ENCODE data around the gene TMEM237. TPM values are rescaled to one million over a fixed set of nuclear protein-coding genes. Genes with fewer than 3 reads are reported as not detected.
A peak's percentile ranks its signal among the peaks of the same experiment; 100 is the strongest.

The TMEM237 gene
- total RNA-seq, 4 donors from 2014 or later: 12.8 to 43.3 (median 26.8) TPM

DNA sequence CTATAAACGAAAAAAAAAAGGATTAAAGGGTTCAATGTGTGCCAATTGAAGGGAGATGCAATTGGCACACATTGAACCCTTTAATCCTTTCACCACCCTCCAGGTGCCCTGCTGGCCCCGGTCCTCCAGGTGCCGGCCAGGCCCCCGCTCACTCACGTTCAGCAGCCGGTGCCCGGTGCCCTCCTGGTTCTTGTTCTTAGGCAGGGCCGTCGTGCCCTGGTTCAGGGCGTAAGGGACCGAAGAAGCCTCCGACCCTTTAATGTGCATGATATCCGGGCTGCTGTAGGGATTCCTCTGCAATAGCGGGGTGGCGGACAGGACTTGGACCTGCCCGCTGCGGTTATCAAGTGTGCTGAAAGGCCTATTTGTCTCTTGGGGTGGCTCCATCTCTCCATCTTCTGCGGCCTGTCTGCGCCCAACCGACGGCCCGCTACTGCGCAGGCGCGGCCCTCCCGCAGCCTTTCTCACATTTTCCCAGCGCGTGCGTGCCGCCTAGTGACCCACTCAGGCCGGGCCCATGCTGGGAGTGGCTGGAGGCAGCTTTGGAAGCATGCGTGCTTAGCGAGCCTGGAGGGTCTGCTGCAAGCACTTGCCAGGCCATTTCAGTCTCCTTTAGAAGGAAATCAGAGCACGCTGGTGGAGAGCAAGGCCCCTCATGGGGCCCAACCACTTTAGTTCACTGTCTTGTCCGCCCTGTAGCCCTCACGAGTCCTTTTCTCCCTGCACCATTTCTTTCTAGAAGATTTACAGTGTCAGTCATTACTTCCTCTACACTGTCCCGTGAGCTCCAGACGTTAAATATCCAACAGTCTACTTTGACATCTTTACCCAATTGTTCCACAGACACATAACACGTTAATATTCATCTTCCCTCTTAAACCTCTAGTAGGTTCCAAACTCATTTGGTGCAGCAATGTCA is 24.3 kb downstream of the TMEM237 start:
- Histone ChIP-seq H3K27ac (no peak overlapping the region), H3K4me3 (peak overlapping the region in 2 of 4 donors; percentile 5 to 34), H3K9me3 (no peaks in the 10 kb centered on the region), H3K27me3 (no peaks in the 10 kb centered on the region), H3K4me1 (peaks cover 0 to 9% (median 0%) of the 10 kb centered on the region in 3 donors), H3K36me3 (peaks cover 0 to 25% (median 0%) of the 10 kb centered on the region in 3 donors)
- 39 to 55% methylated on average over 19 to 25 of the region's 39 CpGs for WGBS, 2 donors
- no peak for DNase-seq
- no peak for TF ChIP-seq POLR2A (IDR thresholded peaks at IDR 0.05)
- TF ChIP-seq, protein P1, sequence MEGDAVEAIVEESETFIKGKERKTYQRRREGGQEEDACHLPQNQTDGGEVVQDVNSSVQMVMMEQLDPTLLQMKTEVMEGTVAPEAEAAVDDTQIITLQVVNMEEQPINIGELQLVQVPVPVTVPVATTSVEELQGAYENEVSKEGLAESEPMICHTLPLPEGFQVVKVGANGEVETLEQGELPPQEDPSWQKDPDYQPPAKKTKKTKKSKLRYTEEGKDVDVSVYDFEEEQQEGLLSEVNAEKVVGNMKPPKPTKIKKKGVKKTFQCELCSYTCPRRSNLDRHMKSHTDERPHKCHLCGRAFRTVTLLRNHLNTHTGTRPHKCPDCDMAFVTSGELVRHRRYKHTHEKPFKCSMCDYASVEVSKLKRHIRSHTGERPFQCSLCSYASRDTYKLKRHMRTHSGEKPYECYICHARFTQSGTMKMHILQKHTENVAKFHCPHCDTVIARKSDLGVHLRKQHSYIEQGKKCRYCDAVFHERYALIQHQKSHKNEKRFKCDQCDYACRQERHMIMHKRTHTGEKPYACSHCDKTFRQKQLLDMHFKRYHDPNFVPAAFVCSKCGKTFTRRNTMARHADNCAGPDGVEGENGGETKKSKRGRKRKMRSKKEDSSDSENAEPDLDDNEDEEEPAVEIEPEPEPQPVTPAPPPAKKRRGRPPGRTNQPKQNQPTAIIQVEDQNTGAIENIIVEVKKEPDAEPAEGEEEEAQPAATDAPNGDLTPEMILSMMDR (IDR thresholded peaks at IDR 0.05): peak in 3 of 6 experiments; percentile 12 to 42 (median 20)
- intact Hi-C loops (cut with DNase I): no loop called here

DNA sequence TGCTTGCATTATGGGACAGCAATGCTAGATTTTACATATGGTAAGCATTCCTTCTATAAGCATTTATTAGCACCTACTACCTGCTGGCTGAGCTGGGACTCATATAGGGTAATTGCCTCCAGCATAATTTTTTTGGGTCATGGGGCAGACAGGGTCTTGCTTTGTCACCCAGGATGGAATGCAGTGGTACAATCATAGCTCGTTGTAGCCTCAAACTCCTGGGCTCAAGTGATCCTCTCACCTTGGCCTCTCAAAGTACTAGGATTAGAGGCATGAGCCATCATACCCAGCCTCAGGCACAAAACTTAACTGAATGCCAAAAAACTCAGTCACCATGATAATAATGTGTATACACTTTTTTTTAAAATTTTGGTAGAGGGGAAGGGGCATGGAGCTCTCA is 35.3 kb downstream of the TMEM237 start:
- no peak overlapping the region for H3K27ac ChIP-seq
- 36 to 60% methylated on average over 1 of the region's 1 CpG for WGBS, 2 donors
- peaks cover 0 to 5% (median 0%) of the 10 kb centered on the region in 3 donors for H3K9me3 ChIP-seq
- no peaks in the 10 kb centered on the region for H3K4me1 ChIP-seq
- TF ChIP-seq, protein P1 (IDR thresholded peaks at IDR 0.05): no peak
- no peak for TF ChIP-seq POLR2A (IDR thresholded peaks at IDR 0.05)
- H3K27me3 ChIP-seq: no peaks in the 10 kb centered on the region
- H3K4me3 ChIP-seq: no peak overlapping the region
- intact Hi-C loops (cut with DNase I): no loop called here
- no peaks in the 10 kb centered on the region for H3K36me3 ChIP-seq
- DNase-seq: no peak

DNA sequence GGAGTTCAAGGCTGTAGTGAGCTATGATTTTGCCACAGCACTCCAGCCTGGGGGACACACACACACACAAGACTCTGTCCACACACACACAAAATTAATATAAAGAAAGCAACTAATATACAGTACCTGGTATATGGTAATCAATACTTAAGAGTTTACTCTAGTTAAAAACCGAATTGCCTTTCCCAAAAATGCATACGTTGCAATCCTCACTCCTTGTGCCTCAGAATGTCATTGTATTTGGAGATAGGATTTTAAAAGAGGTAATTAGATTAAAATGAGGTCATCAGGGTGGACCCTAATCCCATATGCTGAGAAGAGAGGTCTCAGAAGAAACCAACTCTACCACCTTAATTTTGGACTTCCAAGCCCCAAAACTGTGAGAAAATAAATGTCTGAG is 35.7 kb downstream of the TMEM237 start:
- peaks cover 0 to 5% (median 0%) of the 10 kb centered on the region in 3 donors for H3K9me3 ChIP-seq
- intact Hi-C loops (cut with DNase I): no loop called here
- 81 to 82% methylated on average over 2 of the region's 2 CpGs for WGBS, 2 donors

DNA sequence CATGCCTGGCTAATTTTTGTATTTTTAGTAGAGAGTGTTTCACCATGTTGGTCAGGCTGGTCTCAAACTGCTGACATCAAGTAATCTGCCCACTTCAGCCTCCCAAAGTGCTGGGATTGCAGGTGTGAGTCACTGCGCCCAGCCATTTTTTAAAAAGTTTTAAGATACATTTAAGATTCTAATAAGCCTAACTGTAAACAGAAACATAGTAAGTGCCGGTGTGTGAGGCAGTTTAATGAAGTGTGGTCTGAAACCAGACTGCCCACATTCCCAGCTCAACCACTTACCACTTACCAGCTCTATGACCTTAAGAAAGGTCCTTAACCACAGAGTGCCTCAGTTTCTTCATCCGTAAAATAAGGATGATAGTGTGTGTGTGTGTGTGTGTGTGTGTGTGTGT is 42.4 kb downstream of the TMEM237 start:
- no peak overlapping the region for H3K4me3 ChIP-seq
- no peak overlapping the region for H3K27ac ChIP-seq
- 77 to 78% methylated on average over 3 of the region's 3 CpGs for WGBS, 2 donors
- H3K36me3 ChIP-seq: no peaks in the 10 kb centered on the region
- no peaks in the 10 kb centered on the region for H3K27me3 ChIP-seq
- TF ChIP-seq, protein P1 (IDR thresholded peaks at IDR 0.05): no peak
- no peak for TF ChIP-seq POLR2A (IDR thresholded peaks at IDR 0.05)
- no peak for DNase-seq
- no peaks in the 10 kb centered on the region for H3K4me1 ChIP-seq
- intact Hi-C loops (cut with DNase I): no loop called here
- no peaks in the 10 kb centered on the region for H3K9me3 ChIP-seq

More for the DNA sequence above, 35.7 kb downstream of the TMEM237 start:
- H3K27me3 ChIP-seq: no peaks in the 10 kb centered on the region
- no peak for DNase-seq
- no peak overlapping the region for H3K27ac ChIP-seq
- no peak for TF ChIP-seq POLR2A (IDR thresholded peaks at IDR 0.05)
- TF ChIP-seq, protein P1 (IDR thresholded peaks at IDR 0.05): no peak
- no peak overlapping the region for H3K4me3 ChIP-seq
- H3K36me3 ChIP-seq: no peaks in the 10 kb centered on the region
- no peaks in the 10 kb centered on the region for H3K4me1 ChIP-seq

DNA sequence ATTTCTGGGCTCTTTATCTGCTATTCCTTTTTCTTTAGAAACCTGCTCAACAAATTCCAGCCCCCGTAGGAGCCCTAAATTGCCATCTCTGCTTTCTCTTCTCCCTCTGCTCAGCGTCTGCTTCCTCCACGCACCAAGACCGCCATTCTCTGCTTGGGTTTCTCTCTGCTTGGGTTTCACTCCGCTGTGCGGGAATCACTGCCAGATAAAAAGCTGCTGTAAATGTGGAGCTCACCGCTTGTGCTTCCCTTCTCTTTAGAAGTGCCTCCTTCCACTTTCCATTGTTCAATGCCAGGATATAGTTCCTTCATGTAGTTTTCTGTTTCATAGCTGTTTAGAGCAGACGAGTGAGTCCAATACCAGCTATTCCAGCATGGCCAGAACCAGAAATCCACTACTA is 45.9 kb downstream of the TMEM237 start:
- intact Hi-C loops (cut with DNase I): no loop called here
- TF ChIP-seq, protein P1 (IDR thresholded peaks at IDR 0.05): no peak
- TF ChIP-seq POLR2A (IDR thresholded peaks at IDR 0.05): no peak
- Histone ChIP-seq H3K36me3 (no peaks in the 10 kb centered on the region), H3K27me3 (no peaks in the 10 kb centered on the region), H3K9me3 (no peaks in the 10 kb centered on the region), H3K4me1 (no peaks in the 10 kb centered on the region), H3K27ac (no peak overlapping the region), H3K4me3 (no peak overlapping the region)
- DNase-seq: no peak
- WGBS, 2 donors: 74 to 76% methylated on average over 8 of the region's 8 CpGs

Measured in esophagus squamous epithelium (tissue), 5 donors.